Trophoblast cell (in vitro differentiated cells and primary cell): ENCODE data around the gene LRRC27.

Source experiments
- DNase-seq, 2 donors: peaks; one replicate each; pipeline ENCODE4 v3.0.0-alpha.2; 2016
- H2AFZ ChIP-seq: 2 replicates; pipeline ENCODE4 v1.6.1; 2013; ENCODE audit warnings: low read length, moderate library complexity, mild to moderate bottlenecking; ENCODE audit not compliant: insufficient read depth, poor library complexity
- H2AK5ac ChIP-seq: 2 replicates; pipeline ENCODE4 v1.6.1; 2013; ENCODE audit warnings: mild to moderate bottlenecking, low read length
- H2BK120ac ChIP-seq: 2 replicates; pipeline ENCODE4 v1.6.1; 2013; ENCODE audit warnings: low read length, mild to moderate bottlenecking, moderate library complexity; ENCODE audit not compliant: insufficient read depth, poor library complexity
- H2BK12ac ChIP-seq: 2 replicates; pipeline ENCODE4 v1.6.1; 2013; ENCODE audit warnings: mild to moderate bottlenecking, low read length, moderate library complexity
- H2BK5ac ChIP-seq: 2 replicates; pipeline ENCODE4 v1.6.1; 2013; ENCODE audit warnings: low read length, low read depth, moderate library complexity, mild to moderate bottlenecking; ENCODE audit not compliant: poor library complexity
- H3K14ac ChIP-seq: 2 replicates; pipeline ENCODE4 v1.6.1; 2013; ENCODE audit warnings: mild to moderate bottlenecking, low read length
- H3K18ac ChIP-seq: 2 replicates; pipeline ENCODE4 v1.6.1; 2013; ENCODE audit warnings: mild to moderate bottlenecking, low read length
- H3K23ac ChIP-seq: 2 replicates; pipeline ENCODE4 v1.6.1; 2013; ENCODE audit warnings: low read length
- H3K27ac ChIP-seq: 2 replicates; pipeline ENCODE4 v1.5.1; 2013; ENCODE audit warnings: low read depth, mild to moderate bottlenecking, inconsistent platforms, low read length, moderate library complexity
- H3K27me3 ChIP-seq: 2 replicates; pipeline ENCODE4 v1.6.1; 2013; ENCODE audit warnings: inconsistent platforms, mild to moderate bottlenecking, low read length, moderate library complexity; ENCODE audit not compliant: insufficient read depth
- H3K36me3 ChIP-seq, 2 experiments: 1 replicate in 1 of 2; 2 replicates in 1 of 2; pipeline ENCODE4 v1.6.1; 2013; ENCODE audit warnings: low read length in 2 of 2, mild to moderate bottlenecking in 2 of 2, moderate library complexity in 1 of 2; ENCODE audit not compliant: insufficient read depth in 2 of 2, control insufficient read depth in 1 of 2
- H3K4ac ChIP-seq: 2 replicates; pipeline ENCODE4 v1.6.1; 2013; ENCODE audit warnings: low read depth, mild to moderate bottlenecking, low read length, moderate library complexity
- H3K4me1 ChIP-seq, 2 experiments: 1 replicate in 1 of 2; 2 replicates in 1 of 2; pipeline ENCODE4 v1.6.1; 2013; ENCODE audit warnings: low read length in 2 of 2, mild to moderate bottlenecking in 2 of 2, moderate library complexity in 1 of 2; ENCODE audit not compliant: insufficient read depth in 2 of 2, control insufficient read depth in 1 of 2
- H3K4me2 ChIP-seq: 2 replicates; pipeline ENCODE4 v1.6.1; 2013; ENCODE audit warnings: inconsistent platforms, mild to moderate bottlenecking, low read length, moderate library complexity
- H3K4me3 ChIP-seq: 2 replicates; pipeline ENCODE4 v1.5.1; 2013; ENCODE audit warnings: mild to moderate bottlenecking, low read depth, low read length, inconsistent platforms
- H3K79me1 ChIP-seq: one replicate; pipeline ENCODE4 v1.6.1; 2013; ENCODE audit warnings: low read length
- H3K79me2 ChIP-seq: 2 replicates; pipeline ENCODE4 v1.6.1; 2013; ENCODE audit warnings: low read length, mild to moderate bottlenecking; ENCODE audit not compliant: control insufficient read depth, insufficient read depth, poor library complexity
- H3K9ac ChIP-seq: 2 replicates; pipeline ENCODE4 v1.6.1; 2013; ENCODE audit warnings: mild to moderate bottlenecking, low read length
- H3K9me3 ChIP-seq: 2 replicates; pipeline ENCODE4 v1.6.1; 2013; ENCODE audit warnings: low read depth, mild to moderate bottlenecking, control low read depth, inconsistent platforms, low read length; ENCODE audit not compliant: insufficient read depth
- H4K12ac ChIP-seq: 2 replicates; pipeline ENCODE4 v1.6.1; 2013; ENCODE audit warnings: low read depth, mild to moderate bottlenecking, low read length, moderate library complexity
- H4K8ac ChIP-seq: 2 replicates; pipeline ENCODE4 v1.6.1; 2013; ENCODE audit warnings: low read depth, mild to moderate bottlenecking, low read length, moderate library complexity
- H4K91ac ChIP-seq: one replicate; pipeline ENCODE4 v1.6.1; 2013; ENCODE audit warnings: low read depth, mild to moderate bottlenecking, low read length, moderate library complexity
- WGBS: extraction: QIAGEN DNeasy Blood & Tissue Kit; methylation state at CpG from one replicate; pipeline ENCODE4 v1.1.7; 2013; ENCODE audit warnings: missing lambda C conversion rate; ENCODE audit not compliant: insufficient read length, insufficient coverage; ENCODE audit errors: extremely low coverage; 5-methylcytosine and 5-hydroxymethylcytosine counted together

LRRC27 gene

GRCh38 chr10:132420469-132420980, 88.5 kb downstream of the LRRC27 start:
- peaks cover 15% of the 10 kb centered on the region for H3K9me3 ChIP-seq
- H3K79me1 ChIP-seq = peaks cover 14% of the 10 kb centered on the region
- no peak overlapping the region for H4K8ac ChIP-seq
- H3K27ac ChIP-seq = peak overlapping the region; percentile 9
- H3K79me2 ChIP-seq = peaks cover 10% of the 10 kb centered on the region
- H3K23ac ChIP-seq = no peak overlapping the region
- WGBS = no CpG with 5 or more reads among the region's 8 CpGs
- H2AK5ac ChIP-seq = no peak overlapping the region
- no peak overlapping the region for H4K12ac ChIP-seq
- H3K9ac ChIP-seq = no peak overlapping the region
- peaks cover 37% of the 10 kb centered on the region in 2 experiments for H3K4me1 ChIP-seq
- H3K4ac ChIP-seq = no peak overlapping the region
- H2BK12ac ChIP-seq = peak overlapping the region; percentile 15
- no peaks in the 10 kb centered on the region for H3K27me3 ChIP-seq
- peak overlapping the region; percentile 6 for H4K91ac ChIP-seq
- DNase-seq = peak; percentile 62 to 69
- H2BK120ac ChIP-seq = no peak overlapping the region
- H2BK5ac ChIP-seq = no peak overlapping the region
- H3K18ac ChIP-seq = peak overlapping the region; percentile 26
- no peak overlapping the region for H2AFZ ChIP-seq
- peaks cover 12 to 25% of the 10 kb centered on the region in 2 experiments for H3K36me3 ChIP-seq
- peak overlapping the region; percentile 4 for H3K4me3 ChIP-seq
- no peak overlapping the region for H3K14ac ChIP-seq
- no peak overlapping the region for H3K4me2 ChIP-seq

DNA sequence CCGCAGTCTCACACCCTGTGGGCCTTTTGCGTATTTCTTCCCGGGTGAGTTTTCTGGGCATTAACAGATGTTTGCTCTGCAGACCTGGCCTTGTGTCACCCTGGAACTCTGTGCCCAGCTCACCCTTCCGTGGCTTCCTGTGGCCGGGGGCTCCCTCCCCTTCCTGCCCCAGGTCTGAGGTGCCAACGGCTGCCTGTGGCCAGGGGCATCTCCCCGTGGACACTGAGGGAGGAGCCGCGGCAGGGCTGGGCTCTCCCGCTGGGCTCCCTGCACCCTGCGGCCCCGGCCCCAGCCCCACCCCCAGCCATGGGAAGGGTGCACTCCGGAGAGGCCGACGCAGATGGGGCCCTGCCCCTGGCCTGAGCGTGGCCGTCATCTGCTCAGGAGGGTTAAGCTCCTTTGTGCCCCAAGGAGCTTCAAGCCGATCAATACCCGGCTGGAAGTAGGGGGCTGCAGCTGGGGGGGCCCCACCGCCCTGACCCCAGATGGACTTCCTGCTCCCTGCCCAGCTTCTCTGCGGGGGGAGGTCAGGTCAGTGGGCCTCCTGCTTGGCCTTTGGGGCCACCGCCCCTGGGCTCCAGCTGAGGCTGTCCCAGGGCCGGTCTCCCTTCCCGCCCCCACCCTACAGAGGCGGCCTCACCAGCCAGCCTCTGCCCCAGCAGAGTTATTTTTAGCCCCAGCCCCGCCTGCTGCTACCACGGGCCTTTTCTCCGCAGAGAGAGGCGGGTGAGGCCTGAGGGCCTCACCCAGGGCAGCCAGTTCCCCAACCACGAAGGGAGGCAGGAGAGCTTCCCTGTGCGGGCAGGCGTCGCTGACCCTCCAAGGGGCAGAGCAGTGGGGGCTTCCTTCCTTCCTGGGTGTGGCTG, 89.2 kb downstream of the LRRC27 start:
- Histone ChIP-seq H3K4me1 (peaks cover 37% of the 10 kb centered on the region in 2 experiments), H2AFZ (peak overlapping the region; percentile 13), H3K4ac (peak overlapping the region; percentile 44), H3K27ac (peak overlapping the region; percentile 59), H3K18ac (peak overlapping the region; percentile 84), H2BK5ac (peak overlapping the region; percentile 67), H4K8ac (peak overlapping the region; percentile 69), H2BK120ac (peak overlapping the region; percentile 44), H3K4me3 (no peak overlapping the region), H3K14ac (peak overlapping the region; percentile 67), H3K79me2 (peaks cover 8% of the 10 kb centered on the region), H3K36me3 (peaks cover 7 to 19% of the 10 kb centered on the region in 2 experiments), H3K23ac (no peak overlapping the region), H3K27me3 (no peaks in the 10 kb centered on the region), H3K4me2 (peak overlapping the region; percentile 25), H4K91ac (peak overlapping the region; percentile 87), H2BK12ac (peak overlapping the region; percentile 64), H4K12ac (peak overlapping the region; percentile 45), H3K9ac (no peak overlapping the region), H3K9me3 (peaks cover 16% of the 10 kb centered on the region), H3K79me1 (peaks cover 14% of the 10 kb centered on the region), H2AK5ac (peak overlapping the region; percentile 84)
- DNase-seq = peak; percentile 70 to 75
- WGBS = no CpG with 5 or more reads among the region's 33 CpGs

DNA sequence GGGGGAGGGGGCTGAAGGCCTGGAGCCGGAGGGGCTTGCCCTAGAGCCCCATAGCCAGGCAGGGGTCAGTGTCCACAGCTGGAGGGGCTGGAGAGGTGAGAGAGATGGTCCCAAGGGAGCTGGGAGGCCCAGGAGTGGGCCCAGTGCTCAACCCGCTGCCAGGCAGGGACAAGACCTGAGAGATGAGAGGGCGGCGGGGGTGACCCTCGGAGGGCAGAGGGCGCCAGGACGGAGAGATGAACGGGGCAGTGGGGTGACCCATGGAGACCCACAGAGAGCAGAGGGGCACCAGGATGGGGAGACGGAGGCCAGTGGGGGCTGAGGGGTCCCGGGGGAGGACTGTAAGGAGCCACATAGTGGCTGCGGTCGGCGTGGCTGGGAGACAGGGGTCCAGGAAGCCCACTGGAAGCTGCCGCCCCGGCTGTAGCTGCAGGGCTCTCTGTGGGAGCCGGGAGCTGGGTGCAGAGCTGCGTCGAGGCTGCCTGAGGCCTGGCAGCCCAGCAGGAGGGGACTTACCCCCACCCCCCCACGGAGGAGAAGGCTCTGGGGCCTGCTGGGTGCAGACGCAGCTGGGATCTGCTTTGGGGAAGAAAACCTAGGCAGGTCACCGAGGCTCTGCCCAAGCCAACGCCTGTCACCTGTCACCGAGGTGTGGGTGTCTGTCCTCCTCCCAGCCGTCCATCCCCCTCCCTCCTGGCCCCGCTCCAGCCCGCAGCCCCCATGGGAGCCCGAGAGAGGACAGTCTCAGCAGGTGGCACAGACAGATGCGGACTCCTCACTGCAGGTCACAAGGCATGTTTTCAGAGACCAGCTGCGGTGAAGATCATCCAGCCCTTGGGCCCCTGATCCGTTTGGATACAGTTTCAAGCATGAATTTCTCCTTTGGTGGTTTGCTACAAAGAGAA, 90.1 kb downstream of the LRRC27 start:
- no peak overlapping the region for H3K9ac ChIP-seq
- H3K18ac ChIP-seq = peak overlapping the region; percentile 84
- peak overlapping the region; percentile 87 for H4K91ac ChIP-seq
- peak overlapping the region; percentile 28 for H2BK5ac ChIP-seq
- peak overlapping the region; percentile 13 for H2AFZ ChIP-seq
- peak overlapping the region; percentile 64 for H2BK12ac ChIP-seq
- DNase-seq = no peak
- H3K4me3 ChIP-seq = no peak overlapping the region
- peaks cover 14% of the 10 kb centered on the region for H3K79me1 ChIP-seq
- H3K14ac ChIP-seq = peak overlapping the region; percentile 67
- H3K9me3 ChIP-seq = peaks cover 16% of the 10 kb centered on the region
- no peaks in the 10 kb centered on the region for H3K27me3 ChIP-seq
- no peak overlapping the region for H3K23ac ChIP-seq
- peak overlapping the region; percentile 69 for H4K8ac ChIP-seq
- peak overlapping the region; percentile 59 for H3K27ac ChIP-seq
- peak overlapping the region; percentile 44 for H2BK120ac ChIP-seq
- H3K36me3 ChIP-seq = peaks cover 5 to 12% of the 10 kb centered on the region in 2 experiments
- no CpG with 5 or more reads among the region's 30 CpGs for WGBS
- peaks cover 8% of the 10 kb centered on the region for H3K79me2 ChIP-seq
- H3K4me2 ChIP-seq = peak overlapping the region; percentile 6
- H3K4me1 ChIP-seq = peaks cover 37% of the 10 kb centered on the region in 2 experiments
- peak overlapping the region; percentile 44 for H3K4ac ChIP-seq
- peak overlapping the region; percentile 45 for H4K12ac ChIP-seq
- peak overlapping the region; percentile 84 for H2AK5ac ChIP-seq
